Fibroblast of skin of scalp (primary cell): ENCODE data around the gene RHEB.
A peak's percentile ranks its signal among the peaks of the same experiment; 100 is the strongest.

Experiments used
- DNase-seq: peaks from one replicate; pipeline ENCODE4 v3.0.0-alpha.2; 2013

The RHEB gene

DNA sequence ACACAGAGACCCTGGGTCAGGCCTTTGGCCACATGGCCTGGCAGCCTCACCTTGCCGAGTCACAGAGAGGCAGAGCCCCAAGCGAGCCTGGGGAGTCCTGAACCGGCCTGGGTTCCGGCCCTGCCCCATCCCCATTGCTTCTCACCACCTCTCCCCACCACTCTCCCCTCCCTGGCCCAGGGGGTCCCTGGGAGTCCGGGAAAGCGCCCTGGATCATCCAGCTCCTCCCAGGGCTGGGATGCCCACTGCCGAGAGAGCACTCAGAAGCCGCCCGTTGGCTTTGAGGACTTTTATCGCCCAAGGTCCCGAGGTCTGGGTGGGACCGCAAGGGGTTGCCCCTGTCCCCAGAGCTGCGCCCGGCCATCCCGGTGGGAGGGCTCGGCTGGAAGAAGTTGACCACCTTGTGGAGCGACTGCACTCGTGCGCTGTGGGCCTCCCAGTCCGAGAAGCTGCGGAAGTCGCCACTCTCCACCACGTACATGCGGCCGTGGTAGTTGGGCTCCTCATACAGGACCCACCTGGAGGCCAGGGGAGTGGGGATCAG lies 87.9 kb downstream of the RHEB start:
- DNase-seq, result no peak

- no peak for DNase-seq
These were observed 88.4 kb downstream of the RHEB start for GRCh38 chr7:151431281-151431767.

DNA sequence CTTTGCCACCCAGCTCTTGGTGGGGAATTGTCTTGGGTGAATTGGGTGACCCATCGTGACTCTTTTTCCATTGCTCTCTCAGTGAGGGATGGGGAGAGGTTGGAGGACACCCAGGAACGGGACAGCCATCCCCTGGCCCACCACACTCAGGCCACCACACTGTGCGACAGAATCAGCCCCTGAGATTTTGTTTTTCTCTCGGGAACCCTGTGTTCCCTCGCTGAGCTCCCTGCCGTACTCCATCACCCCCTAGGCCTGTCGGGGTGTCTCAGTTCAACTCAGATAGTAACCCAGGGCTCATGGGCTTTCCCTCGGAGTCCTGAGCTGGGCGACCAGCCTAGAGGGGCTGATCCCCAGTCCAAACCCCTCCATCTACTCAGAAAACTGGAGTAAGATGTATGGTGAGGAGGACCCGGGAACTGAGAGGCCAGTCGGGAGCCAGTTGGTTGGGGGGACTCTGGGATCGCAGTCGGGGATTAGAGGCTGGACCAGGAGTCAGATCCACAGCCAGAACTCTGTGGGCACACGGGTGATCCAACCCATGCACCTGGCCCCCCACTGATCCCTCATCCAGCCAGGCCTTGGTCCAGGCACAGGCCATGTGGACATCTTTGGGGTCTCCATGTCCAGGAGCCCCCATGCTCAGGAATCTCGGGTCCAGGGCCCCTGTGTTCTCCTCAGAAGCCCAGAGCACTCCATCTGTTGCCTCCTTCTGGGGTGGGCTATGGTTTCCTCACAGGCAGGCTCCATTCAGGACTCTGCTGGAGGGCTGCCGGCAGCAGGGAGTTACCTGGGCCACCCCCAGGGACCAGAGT lies 89.1 kb downstream of the RHEB start:
- no peak for DNase-seq

DNA sequence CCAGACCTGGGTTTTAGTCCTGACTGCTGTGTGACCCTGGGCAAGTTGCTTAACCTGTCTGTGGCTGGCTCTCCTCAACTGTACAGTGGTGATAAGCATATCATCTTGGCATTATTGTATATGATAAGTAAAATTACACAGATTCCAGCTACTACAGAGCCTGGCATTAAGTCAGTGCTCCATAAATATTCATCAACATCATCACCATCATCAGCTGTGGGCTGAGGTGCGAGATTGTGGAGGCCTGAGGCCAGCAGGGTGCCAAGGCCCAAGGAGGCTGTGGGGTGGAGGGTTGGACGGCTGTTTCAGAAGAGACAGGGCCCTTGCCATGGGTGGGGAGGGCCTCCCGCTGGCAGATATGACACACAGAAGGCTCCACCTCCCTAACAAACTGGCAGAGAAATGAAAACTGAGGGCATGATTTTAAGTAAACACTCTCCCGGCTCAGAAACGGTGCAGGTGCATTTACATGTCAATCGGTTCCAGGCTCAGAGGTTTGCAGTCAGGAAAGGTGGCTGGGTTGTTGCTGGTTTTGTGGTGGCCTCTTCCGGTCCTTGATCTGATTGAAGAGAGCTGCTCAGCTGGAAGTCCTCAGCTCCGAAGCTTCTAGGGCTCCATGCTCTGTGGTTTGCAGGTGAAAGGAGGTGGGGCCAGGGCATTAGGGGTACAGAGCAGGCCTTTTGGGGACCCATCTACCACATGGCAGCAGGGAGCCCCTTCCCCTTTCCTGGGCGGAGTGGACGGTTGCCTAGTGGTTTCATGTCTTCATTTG lies 89.9 kb downstream of the RHEB start:
- DNase-seq, result no peak

DNA sequence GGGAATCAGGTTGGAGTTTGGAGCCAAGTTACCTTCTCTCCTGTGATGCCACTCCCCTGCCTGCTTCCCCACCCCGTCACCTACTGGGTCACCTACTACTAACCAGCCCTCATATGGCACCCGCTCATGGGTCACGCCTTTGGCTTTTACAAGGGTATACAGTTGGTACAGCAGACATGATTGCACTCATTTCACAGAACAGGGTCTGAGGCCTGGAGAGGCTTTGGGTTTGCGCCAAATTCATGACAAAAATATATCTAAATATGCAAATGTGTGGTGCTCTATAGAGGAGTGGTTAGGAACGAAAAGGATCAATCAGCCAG lies 90.5 kb downstream of the RHEB start:
- no peak for DNase-seq

- peak; percentile 52 for DNase-seq
These were observed 91.1 kb downstream of the RHEB start for GRCh38 chr7:151428378-151429236.

DNA sequence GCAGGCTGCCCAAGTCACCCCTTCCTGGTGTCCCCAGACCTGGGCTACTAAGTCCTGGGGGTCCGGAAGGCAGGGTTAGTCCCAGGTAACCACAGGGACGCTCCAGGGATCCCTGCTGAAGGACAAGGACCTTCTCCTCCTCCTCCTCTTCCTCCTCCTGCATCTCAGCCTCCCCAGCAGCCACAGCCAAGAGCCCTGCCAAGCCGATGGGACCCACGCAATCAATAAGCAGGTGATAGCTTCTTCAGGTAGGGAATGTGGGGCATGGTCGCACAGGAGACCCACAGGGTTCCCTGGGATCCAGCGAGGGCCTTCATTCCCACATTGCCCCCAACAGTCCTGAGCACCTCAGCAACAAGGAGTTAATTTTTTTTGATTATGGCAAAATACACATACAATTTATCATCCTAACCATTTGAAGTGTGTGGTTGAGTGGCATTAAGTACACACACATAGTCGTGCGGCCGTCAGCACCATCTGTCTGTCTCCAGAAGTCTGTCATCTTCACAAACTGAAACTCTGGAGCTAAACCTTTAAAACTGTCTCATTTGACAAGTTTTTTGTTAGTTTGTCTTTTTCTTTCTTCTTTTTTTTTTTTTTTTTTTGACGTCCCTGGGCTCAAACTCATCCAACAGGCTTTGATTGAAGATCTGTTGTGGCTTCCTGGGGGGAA lies 91.9 kb downstream of the RHEB start:
- DNase-seq, result no peak

GRCh38 chr7:151426904-151427704 lies 92.6 kb downstream of the RHEB start:
- no peak for DNase-seq

GRCh38 chr7:151426441-151426903 lies 93.2 kb downstream of the RHEB start:
- DNase-seq, result peak; percentile 88

GRCh38 chr7:151425670-151426440 lies 93.8 kb downstream of the RHEB start:
- DNase-seq, result peak; percentile 44

- no peak for DNase-seq
These were observed 94.9 kb downstream of the RHEB start for GRCh38 chr7:151424799-151425198.

DNA sequence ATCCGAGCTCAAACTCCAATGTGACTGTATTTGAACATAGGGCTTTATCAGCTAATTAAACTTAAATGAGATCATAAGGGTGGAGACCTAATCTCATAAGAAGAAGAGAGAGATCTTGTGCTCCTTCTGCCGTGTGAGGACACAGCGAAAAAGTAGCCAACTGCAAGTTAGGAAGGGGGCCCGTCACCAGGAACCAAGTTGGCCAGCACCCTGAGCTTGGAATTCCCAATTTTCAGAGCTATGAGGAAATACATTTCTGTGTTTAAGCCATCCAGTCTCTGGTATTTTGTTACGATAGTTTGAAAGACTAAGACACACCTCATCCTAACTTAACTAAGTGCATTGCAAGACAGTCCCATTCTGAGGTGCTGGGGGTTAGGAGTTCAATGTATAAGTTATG lies 95.8 kb downstream of the RHEB start:
- DNase-seq, result no peak

DNA sequence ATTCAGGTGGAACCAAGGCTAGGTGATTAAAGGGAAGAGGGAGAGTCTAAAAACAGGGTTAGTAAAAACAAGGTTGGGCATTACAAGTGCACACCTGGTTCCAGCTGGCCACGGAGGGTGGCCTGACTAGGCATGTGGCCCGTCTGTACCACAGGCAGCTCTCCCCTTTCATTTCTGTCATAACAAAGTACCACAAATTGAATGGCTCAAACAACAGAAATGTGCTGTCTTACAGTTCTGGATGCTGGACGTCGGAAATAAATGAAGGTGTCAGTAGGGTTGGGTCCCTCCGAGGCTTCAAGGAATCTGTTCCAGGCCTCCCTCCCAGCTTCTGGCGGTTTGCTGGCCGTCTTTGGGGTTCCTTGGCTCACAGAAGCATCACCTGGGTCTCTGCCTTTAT lies 96.5 kb downstream of the RHEB start:
- DNase-seq, result no peak

DNA sequence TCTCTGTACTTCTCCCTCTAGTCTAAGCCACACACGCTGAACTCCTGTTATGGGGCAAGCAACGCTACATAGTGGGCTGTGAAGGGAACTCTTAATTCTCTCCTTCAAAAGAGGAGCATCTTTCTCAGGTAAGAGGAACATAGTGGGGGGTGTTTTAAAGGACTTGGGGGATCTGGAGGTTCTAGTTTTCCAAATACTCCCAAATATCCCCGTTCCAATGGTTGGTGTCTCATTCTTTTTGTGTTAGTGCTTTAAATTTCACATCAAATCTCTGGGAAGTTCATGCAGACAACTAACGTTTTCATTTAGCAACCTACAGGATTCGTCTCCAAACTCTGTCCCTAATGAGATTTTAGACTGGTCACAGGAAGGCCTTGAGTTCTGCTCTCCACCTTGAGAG lies 97.5 kb downstream of the RHEB start:
- no peak for DNase-seq

DNA sequence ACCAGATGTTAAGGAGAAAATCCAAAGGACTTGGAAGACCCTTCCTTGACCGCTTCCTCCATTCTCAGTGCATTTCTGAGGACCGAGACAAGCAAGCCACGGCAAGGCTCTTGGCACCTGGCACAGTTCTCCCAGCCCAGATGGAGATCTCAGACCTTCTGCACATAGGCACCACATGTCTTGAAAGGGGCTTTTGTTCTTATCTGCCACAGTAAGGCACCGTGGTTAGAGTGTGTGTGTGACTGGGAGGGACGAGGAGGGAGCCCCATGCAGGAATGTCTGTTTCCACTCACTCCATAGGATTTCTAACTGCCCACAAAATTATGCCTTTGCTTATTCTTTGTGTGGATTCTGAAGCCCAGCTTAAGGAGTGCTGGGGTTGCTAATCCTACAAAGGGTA lies 99.6 kb downstream of the RHEB start:
- no peak for DNase-seq

DNA sequence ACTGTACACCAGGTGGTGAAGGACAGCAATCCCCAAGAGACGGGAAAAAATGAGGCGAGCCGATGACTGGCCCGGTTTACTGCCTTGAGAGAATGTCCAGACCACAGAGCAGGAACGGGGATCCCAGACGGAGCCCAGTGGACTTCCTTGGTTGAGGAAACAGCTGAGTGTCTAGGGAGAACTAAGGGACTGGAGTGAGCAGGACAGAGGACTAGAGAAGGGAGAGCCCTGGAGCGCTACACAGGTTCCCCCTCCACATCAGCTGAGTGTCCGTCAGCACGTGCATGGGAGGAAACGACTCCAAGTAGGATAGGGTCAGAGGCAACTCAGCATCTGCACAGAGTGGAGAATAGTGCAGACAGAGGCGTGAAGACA lies 102.8 kb downstream of the RHEB start:
- no peak for DNase-seq

GRCh38 chr7:151416112-151416940 lies 103.4 kb downstream of the RHEB start:
- no peak for DNase-seq
